Fibroblast of peridontal ligament (primary cell): ENCODE data around the gene EFS.
A peak's percentile ranks its signal among the peaks of the same experiment; 100 is the strongest.

Experiments used
- DNase-seq: peaks from one replicate; pipeline ENCODE4 v3.0.0-alpha.2; 2010; ENCODE audit errors: extremely low read depth

The EFS gene

GRCh38 chr14:23358042-23358441, 6.9 kb downstream of the EFS start:
- no peak for DNase-seq

DNA sequence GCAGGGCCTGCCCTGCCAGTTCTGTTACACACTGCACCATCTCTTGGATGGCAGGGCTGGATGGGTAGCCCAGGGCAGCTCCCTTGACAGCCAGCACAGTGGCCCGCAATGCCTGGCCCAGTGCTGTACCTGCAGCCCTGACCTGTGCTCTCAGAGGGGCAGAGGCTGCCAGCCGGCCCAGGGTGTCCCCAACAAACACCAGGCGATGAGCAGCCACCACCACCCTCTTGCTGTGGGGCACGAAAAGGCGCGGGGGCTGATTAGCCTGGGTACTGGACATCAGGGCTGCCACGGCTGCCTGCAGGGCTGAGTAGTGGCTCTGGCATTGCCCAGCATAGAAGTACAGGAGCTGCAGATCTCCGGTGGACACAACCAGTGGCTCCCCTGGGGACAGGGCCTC, 7.7 kb downstream of the EFS start:
- no peak for DNase-seq

- no peak for DNase-seq
These were observed 8.3 kb downstream of the EFS start for GRCh38 chr14:23356662-23357061.

DNA sequence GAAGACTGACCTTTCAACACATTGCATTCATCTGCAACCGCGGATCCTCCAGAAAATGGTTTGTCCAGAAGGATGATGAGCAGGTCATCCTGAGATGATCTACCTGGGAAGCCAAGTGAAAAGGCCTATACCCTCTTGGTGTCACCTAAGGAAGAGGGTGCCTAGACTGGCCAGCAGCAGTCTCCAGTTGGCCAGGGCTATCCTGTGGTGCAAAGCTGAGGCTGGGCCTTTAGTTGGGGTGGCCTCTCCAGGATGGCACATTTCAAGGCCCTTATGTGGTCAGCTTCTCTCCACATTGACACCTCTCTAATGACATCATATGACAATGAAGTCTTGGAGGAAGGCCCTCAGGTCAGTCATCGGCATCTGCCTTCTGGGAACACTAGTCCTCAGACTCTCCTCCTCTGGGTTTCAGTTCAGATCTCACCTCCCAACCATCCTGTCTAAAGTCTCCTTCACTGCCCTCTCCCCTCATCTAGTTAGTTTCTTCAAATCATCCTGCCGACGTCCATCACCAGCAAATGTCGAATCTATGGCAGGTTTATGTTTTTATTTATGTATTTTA, 9.0 kb downstream of the EFS start:
- DNase-seq, result no peak

GRCh38 chr14:23354990-23355389, 10.0 kb downstream of the EFS start:
- no peak for DNase-seq

GRCh38 chr14:23353433-23353780, 11.6 kb downstream of the EFS start:
- DNase-seq, result no peak

DNA sequence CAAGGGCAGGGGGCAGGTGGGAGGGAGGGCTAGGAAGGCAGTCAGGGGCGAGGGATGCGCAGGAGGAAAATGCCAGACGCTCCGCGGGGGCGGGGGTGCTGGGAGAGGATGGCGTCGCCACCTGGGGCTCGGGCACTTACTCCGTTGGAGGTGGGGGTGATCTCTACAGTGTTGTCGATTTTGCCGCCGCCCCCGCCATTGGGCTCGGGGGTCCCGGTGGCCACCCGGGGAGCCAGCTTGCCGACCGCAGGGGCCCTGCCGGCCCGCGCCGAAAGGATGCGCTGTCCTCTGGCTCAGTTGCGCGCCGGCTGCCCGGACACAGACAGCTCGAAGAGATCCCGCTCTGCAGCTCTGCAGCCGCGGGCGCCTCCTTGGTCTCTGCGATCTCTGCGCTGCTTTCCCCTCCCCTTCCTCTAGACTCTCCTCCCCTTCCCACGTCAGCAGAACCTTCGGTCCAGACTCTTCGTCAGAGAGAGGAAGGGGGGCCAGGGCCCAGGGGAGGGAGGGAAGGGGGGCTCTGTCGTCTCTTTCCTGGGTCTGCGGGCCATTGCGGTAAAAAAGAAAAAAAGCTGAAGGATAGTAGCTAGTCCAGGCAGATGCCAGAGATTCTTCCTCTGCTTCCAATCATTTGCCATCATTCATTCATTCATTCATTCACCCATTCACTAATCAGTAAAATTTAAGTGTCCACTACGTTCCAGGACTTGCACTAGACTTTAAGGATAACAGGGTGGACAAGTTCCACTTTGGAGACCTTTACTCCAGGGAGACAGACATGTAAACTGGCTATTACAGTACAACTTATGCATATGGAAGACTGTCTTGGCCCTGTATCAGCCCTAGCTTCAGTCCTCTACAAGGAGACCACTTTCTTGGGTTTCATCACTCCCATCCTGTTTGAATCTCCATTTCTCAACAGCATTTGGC, 12.2 kb downstream of the EFS start, which contains the start of gene SLC22A17:
TSS of gene SLC22A17 (minus strand) at position 382 of the 927 bp plus-strand sequence.
- DNase-seq, result peak; percentile 88

DNA sequence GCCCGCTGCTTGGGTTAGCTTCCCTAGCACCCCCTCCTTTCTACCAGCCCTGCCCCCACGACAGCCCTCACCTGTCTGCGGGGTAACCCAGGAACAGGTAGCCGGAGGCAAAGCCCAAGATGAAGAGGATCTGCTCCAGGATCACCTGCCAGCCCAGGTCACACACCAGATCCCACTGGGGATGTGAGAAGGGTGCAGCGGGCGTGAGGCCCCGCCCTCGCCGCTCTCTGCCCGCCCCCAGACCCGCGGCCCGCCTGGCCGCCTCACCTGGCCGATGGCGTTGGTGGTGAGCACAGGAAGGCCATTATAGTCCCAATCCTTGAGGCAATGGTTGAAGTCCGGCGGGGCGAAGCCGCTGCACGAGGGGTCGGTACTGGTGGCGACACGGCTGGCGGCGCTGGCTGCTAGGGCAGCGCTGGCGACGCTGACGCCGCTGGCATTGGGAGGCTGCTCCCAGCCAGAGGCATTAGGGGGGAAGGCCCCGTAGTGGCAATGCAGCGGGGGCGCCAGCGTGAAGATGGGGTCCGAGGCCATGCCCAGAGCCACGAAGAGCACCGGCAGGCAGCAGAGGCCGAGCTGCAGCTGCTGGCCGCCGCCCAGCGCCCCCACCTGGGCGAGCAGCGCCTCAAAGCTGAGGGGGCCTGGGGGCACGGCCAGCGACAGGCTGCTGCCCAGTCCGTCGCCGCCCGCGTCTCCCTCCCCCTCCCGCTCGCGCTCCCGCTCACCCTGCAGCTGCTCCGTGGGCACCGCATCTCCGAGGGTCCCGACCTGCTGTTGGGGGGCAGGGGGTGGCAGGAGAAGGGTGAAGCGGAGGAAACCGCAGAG, 13.1 kb downstream of the EFS start:
- DNase-seq, result no peak

- DNase-seq, result no peak
These were observed 15.7 kb downstream of the EFS start for GRCh38 chr14:23349156-23349845.

GRCh38 chr14:23348297-23348655, 16.7 kb downstream of the EFS start:
- no peak for DNase-seq

GRCh38 chr14:23347406-23348296, 17.3 kb downstream of the EFS start:
- no peak for DNase-seq

DNA sequence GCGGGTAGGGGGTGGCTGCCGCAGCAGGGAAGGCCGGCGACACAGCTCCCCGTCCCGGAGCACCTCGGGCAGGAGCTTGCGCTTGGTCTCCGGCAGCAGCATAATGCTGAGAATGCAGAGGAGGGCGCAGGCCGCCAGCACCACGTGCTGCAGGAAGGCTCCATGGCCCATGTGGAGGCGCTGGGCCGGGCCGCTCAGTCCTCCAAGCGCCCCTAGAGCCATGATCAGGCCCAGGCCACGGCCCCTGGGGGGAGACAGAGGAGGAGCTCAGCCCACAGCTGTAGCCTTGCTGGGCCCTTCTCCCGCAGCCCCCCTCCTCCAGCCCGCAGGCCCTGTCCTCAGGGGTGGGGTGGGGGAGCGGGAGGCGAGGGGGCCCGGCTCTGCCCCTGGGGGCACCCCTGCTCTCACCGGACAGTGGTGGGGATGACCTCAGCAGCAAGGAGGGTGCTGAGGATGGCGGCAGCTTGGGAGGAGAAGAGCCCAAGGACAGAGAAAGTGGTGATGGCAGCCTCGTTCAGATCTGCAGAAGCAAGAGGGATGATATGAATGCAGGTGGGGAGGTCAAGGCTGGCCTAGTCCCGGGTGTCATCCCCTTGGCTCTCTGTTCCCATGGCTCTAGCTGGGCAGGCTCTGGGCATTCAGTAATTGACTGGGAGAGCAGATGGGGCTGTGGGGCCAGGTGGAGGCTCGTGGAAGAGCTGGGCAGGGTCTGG, 18.1 kb downstream of the EFS start:
- DNase-seq, result no peak

GRCh38 chr14:23345987-23346692, 18.8 kb downstream of the EFS start:
- DNase-seq, result no peak

DNA sequence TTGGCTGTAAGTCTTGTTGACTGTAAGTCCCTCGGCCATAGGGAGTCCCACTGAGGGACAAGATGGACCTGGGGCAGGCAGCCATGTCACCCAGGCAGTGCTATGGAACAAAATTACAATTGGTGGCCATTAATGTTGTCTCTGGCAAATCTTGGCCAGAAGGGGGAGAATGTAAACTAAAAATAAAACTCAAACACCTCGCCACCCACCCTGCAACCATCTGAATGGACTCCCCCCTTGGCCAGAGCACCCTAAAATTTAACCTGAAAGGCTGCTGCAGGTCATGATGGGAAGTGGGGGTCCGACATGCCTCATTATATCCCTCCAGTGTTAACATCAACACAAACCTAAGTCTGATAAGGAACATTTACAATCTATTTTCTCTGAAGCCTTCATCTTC, 20.5 kb downstream of the EFS start:
- DNase-seq, result no peak

GRCh38 chr14:23339506-23340268, 25.3 kb downstream of the EFS start:
- DNase-seq, result no peak

DNA sequence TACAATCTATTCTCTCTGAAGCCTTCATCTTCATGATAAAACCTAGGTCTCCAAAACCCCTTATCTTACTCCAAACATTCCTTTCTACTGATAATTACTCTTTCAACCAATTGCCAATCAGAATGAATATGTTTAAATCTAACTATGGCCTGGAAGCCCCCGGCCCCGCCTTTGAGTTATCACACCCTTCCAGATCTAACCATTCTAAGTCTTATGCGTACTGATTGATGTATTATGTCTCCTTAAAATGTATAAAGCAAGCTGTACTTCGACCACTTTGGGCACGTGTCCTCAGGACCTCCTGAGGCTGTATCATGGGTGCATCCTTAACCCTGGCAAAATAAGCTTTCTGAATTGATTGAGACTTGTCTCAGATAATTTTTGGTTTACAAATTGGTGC, 29.3 kb downstream of the EFS start:
- no peak for DNase-seq

DNA sequence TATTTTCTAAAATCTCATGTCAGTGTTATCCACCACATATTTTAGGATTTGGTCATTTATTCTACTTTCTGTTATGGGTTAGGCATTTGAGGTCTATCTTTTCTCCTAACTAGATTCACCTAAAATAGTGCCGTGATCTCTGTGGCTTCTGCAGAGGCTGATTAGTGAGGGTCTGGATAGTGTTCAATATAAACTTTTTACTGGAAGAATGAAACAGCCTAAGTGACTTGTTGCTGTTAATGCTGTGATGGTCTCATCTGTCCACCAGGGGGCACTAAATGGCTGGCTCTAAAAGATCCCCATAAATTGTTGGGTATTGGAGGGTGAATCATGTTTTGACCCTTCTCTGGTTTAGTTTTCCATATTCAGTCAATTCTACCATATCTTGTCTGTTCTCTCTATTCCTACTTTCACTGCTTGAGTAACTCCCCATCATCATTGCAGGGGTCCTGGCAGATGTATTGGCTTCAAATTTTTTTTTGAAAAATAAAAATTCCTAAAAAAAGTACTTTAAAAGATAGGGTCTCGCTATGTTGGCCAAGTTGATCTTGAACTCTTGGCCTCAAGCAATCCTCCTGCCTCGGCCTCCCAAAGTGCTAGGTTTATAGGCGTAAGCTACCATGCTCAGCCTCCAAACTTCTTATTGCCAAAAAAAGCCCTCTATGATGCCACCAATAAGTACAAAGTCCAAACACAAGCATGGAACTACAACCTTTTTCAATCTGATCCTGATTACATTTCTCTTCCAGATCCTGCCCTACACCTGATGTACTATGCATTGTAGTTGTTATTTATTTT, 36.8 kb downstream of the EFS start:
- DNase-seq, result peak; percentile 90
